Caco-2 (cell line): Measurements from ENCODE around the gene GRIA3. TPM values are rescaled to one million over a fixed set of nuclear protein-coding genes. Genes with fewer than 3 reads are reported as not detected.

Experiments used
- BruUV-seq: library from RNA; stranded (reverse); fragments of 400-500 nt; replicated peaks from 2 replicates; lab custom pipeline; 2021; lab: Mats Ljungman, UMichigan
- CTCF ChIA-PET: fragments of 300-600 bp; sonication (Branson Sonifier 250); formaldehyde crosslinking; loops from one replicate; lab custom pipeline; 2022; ENCODE audit warnings: antibody characterized with exemption; lab: Charles Lee
- POLR2A ChIA-PET: fragments of 300-600 bp; sonication (Branson Sonifier 250); formaldehyde crosslinking; loops from one replicate; lab custom pipeline; 2022; ENCODE audit warnings: antibody characterized with exemption; lab: Charles Lee
- DNase-seq, 2 experiments: peaks; one replicate each; pipeline versions ENCODE4 v3.0.0 to v3.0.0-alpha.2; 2020 to 2022
- H3K27me3 ChIP-seq: replicated peaks from 2 replicates; pipeline ENCODE4 v1.6.0; 2011; ENCODE audit warnings: low read length; ENCODE audit not compliant: control insufficient read depth, insufficient read depth
- H3K36me3 ChIP-seq: 2 replicates; pipeline ENCODE4 v1.5.1; 2011; ENCODE audit warnings: low read length; ENCODE audit not compliant: control insufficient read depth, insufficient read depth
- H3K4me1 ChIP-seq: fragments of 250-450 bp; sonication (Bioruptor Pico); 2 replicates; pipeline ENCODE4 v1.5.1; 2020; ENCODE audit warnings: mild to moderate bottlenecking
- H3K4me3 ChIP-seq: 2 replicates; pipeline ENCODE4 v1.5.1; 2011; ENCODE audit warnings: low read depth, mild to moderate bottlenecking, control low read depth, low read length
- H3K9me3 ChIP-seq: fragments of 250-450 bp; sonication (Bioruptor Pico); 2 replicates; pipeline ENCODE4 v1.5.1; 2020; ENCODE audit warnings: mild to moderate bottlenecking, moderate library complexity
- H3K27ac Mint-ChIP-seq: one replicate; pipeline ENCODE4 v1.8.0; 2022; ENCODE audit warnings: mixed read lengths; ENCODE audit not compliant: unreplicated experiment
- H3K27me3 Mint-ChIP-seq: one replicate; pipeline ENCODE4 v1.8.0; 2022; ENCODE audit warnings: mixed read lengths; ENCODE audit not compliant: insufficient read depth, unreplicated experiment
- H3K36me3 Mint-ChIP-seq: one replicate; pipeline ENCODE4 v1.8.0; 2022; ENCODE audit warnings: mild to moderate bottlenecking, mixed read lengths; ENCODE audit not compliant: insufficient read depth, unreplicated experiment
- H3K4me1 Mint-ChIP-seq: one replicate; pipeline ENCODE4 v1.8.0; 2022; ENCODE audit warnings: low read depth, mixed read lengths; ENCODE audit not compliant: unreplicated experiment
- H3K4me3 Mint-ChIP-seq: one replicate; pipeline ENCODE4 v1.8.0; 2022; ENCODE audit warnings: mild to moderate bottlenecking, moderate library complexity, mixed read lengths; ENCODE audit not compliant: unreplicated experiment
- H3K9me3 Mint-ChIP-seq: one replicate; pipeline ENCODE4 v1.8.0; 2022; ENCODE audit warnings: mixed read lengths; ENCODE audit not compliant: unreplicated experiment
- intact Hi-C: fragments of 100-400 bp; cut with micrococcal nuclease; formaldehyde crosslinking; loops from one replicate; pipeline ENCODE4 v1.10.0; 2022; ENCODE audit not compliant: unreplicated experiment
- total RNA-seq: library from RNA; stranded (reverse); gene quantifications from 2 replicates; pipeline ENCODE4 v1.2.3, GENCODE V29; 2022
- TF ChIP-seq, protein P1 (sequence below), 2 experiments: fragments of 200-600 bp in 1 of 2; IDR thresholded peaks; 1 replicate in 1 of 2; 2 replicates in 1 of 2; pipeline versions ENCODE4 v1.5.1 to v1.8.0; 2011 to 2022; ENCODE audit warnings: antibody characterized with exemption in 1 of 2, control low read depth in 1 of 2, inconsistent platforms in 1 of 2, low read depth in 1 of 2, low read length in 1 of 2, mild to moderate bottlenecking in 1 of 2, moderate library complexity in 1 of 2; ENCODE audit not compliant: insufficient read depth in 1 of 2, severe bottlenecking in 1 of 2, unreplicated experiment in 1 of 2

GRIA3 gene
- total RNA-seq, 1 experiment from 2014 or later = not detected

DNA sequence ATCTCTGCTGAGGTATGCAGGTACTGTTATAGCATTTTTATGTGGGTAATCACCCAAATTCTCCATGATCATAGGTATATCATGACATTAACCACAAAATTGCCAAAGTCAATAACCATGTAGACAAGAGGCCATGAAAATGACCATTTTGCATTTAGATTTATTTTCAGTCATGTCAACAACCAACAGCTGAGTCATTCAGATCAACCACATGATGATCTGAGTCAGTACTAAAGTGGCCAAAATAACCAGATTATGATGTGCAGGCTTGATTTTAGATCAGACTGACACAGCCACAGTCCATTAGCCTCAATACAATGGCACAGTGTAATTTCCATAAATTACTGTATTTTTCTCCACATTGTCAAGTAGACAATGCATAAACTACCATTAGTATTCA, 240.5 kb downstream of the GRIA3 start:
- CTCF ChIA-PET = no interaction called here
- H3K36me3 Mint-ChIP-seq = no peaks in the 10 kb centered on the region
- intact Hi-C loops = loop anchor here (1.0 to 10.0 kb wide), 2 partner anchors 152 to 250 kb away; no protein-coding TSS in a partner anchor
- H3K27ac Mint-ChIP-seq = no peak overlapping the region
- Histone ChIP-seq H3K9me3 (no peaks in the 10 kb centered on the region), H3K4me1 (no peaks in the 10 kb centered on the region), H3K27me3 (no peaks in the 10 kb centered on the region), H3K36me3 (no peaks in the 10 kb centered on the region), H3K4me3 (no peak overlapping the region)
- H3K9me3 Mint-ChIP-seq = no peaks in the 10 kb centered on the region
- H3K27me3 Mint-ChIP-seq = peaks cover 2% of the 10 kb centered on the region
- H3K4me1 Mint-ChIP-seq = no peaks in the 10 kb centered on the region
- no TSS peak for BruUV-seq
- no peak for DNase-seq
- POLR2A ChIA-PET = no interaction called here
- no peak overlapping the region for H3K4me3 Mint-ChIP-seq
- TF ChIP-seq, protein P1, sequence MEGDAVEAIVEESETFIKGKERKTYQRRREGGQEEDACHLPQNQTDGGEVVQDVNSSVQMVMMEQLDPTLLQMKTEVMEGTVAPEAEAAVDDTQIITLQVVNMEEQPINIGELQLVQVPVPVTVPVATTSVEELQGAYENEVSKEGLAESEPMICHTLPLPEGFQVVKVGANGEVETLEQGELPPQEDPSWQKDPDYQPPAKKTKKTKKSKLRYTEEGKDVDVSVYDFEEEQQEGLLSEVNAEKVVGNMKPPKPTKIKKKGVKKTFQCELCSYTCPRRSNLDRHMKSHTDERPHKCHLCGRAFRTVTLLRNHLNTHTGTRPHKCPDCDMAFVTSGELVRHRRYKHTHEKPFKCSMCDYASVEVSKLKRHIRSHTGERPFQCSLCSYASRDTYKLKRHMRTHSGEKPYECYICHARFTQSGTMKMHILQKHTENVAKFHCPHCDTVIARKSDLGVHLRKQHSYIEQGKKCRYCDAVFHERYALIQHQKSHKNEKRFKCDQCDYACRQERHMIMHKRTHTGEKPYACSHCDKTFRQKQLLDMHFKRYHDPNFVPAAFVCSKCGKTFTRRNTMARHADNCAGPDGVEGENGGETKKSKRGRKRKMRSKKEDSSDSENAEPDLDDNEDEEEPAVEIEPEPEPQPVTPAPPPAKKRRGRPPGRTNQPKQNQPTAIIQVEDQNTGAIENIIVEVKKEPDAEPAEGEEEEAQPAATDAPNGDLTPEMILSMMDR (IDR thresholded peaks at IDR 0.05; ENCODE audit: insufficient read depth in 1 of 2, low read depth in 1 of 2, low read length in 1 of 2, severe bottlenecking in 1 of 2, unreplicated experiment in 1 of 2) = no peak

DNA sequence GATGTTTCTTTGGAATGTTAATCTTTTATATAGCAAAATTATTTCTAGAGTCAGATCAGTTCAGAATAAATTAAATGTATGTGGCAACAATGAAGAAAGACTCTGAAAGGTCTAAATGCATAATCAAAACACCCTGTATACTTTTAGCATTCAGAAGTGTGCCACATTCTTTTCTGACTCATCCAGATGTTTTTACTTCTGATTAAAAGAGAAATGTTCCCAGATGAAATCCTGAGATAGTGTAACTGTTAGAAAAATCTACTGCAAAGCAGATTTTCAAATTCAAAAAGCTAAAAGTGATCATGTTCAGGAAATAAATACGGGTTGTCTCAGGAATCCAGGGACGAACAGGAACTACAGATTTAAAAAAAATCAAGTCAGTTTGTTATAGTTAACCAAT, 241.4 kb downstream of the GRIA3 start:
- intact Hi-C loops = loop anchor here (10.0 kb wide), 1 partner anchor 251 kb away; no protein-coding TSS in a partner anchor
- ChIA-PET CTCF (no interaction called here), POLR2A (no interaction called here)
- H3K27me3 ChIP-seq = no peaks in the 10 kb centered on the region
- no peaks in the 10 kb centered on the region for H3K9me3 ChIP-seq
- peaks cover 2% of the 10 kb centered on the region for H3K27me3 Mint-ChIP-seq
- no peaks in the 10 kb centered on the region for H3K36me3 ChIP-seq
- DNase-seq = no peak
- no peaks in the 10 kb centered on the region for H3K9me3 Mint-ChIP-seq
- no peak overlapping the region for H3K27ac Mint-ChIP-seq
- no peak overlapping the region for H3K4me3 ChIP-seq
- H3K4me1 Mint-ChIP-seq = no peaks in the 10 kb centered on the region
- H3K4me1 ChIP-seq = no peaks in the 10 kb centered on the region
- BruUV-seq = no TSS peak
- no peaks in the 10 kb centered on the region for H3K36me3 Mint-ChIP-seq
- H3K4me3 Mint-ChIP-seq = no peak overlapping the region
- TF ChIP-seq, protein P1 (IDR thresholded peaks at IDR 0.05; ENCODE audit: insufficient read depth in 1 of 2, low read depth in 1 of 2, low read length in 1 of 2, severe bottlenecking in 1 of 2, unreplicated experiment in 1 of 2) = no peak

GRCh38 chrX:123425904-123426303, 241.8 kb downstream of the GRIA3 start:
- POLR2A ChIA-PET = interaction anchor here (0.6 kb wide), 1 partner anchor 212 kb away, joined by 3 read pairs; no protein-coding TSS in a partner anchor
- H3K9me3 Mint-ChIP-seq = no peaks in the 10 kb centered on the region

More at GRCh38 chrX:123425904-123426303, 241.8 kb downstream of the GRIA3 start:
- Mint-ChIP-seq H3K4me3 (no peak overlapping the region), H3K27me3 (peaks cover 2% of the 10 kb centered on the region), H3K36me3 (no peaks in the 10 kb centered on the region), H3K27ac (no peak overlapping the region), H3K4me1 (no peaks in the 10 kb centered on the region)
- no peaks in the 10 kb centered on the region for H3K36me3 ChIP-seq
- H3K4me3 ChIP-seq = no peak overlapping the region
- intact Hi-C loops = loop anchor here (10.0 kb wide), 1 partner anchor 251 kb away; no protein-coding TSS in a partner anchor
- no TSS peak for BruUV-seq
- TF ChIP-seq, protein P1 (IDR thresholded peaks at IDR 0.05; ENCODE audit: insufficient read depth in 1 of 2, low read depth in 1 of 2, low read length in 1 of 2, severe bottlenecking in 1 of 2, unreplicated experiment in 1 of 2) = no peak
- H3K27me3 ChIP-seq = no peaks in the 10 kb centered on the region
- CTCF ChIA-PET = no interaction called here
- H3K4me1 ChIP-seq = no peaks in the 10 kb centered on the region
- H3K9me3 ChIP-seq = no peaks in the 10 kb centered on the region
- DNase-seq = no peak
